Measurements from ENCODE around the gene SLC37A2. TPM values are rescaled to one million over a fixed set of nuclear protein-coding genes. Genes with fewer than 3 reads are reported as not detected.
"Not testable (repeated sequence)": the region's sequence is repeated elsewhere in the genome, so short reads cannot be mapped to it uniquely, and the experiment has no call there.

SLC37A2 gene
- 4.3 TPM for total RNA-seq
- polyA plus RNA-seq: 3.0 TPM
- long read RNA-seq, donor 1: 0 reads
- long read RNA-seq, donor 2: 0 reads
- long read RNA-seq, donor 3: 0 reads
- long read RNA-seq, donor 4: 0 reads
- long read RNA-seq, donor 5, partial matches to known transcripts: 0 of 3 reads
- long read RNA-seq, donor 5, other reads (novel, unspliced or antisense): 0 of 3 reads
- long read RNA-seq, donor 6, partial matches to known transcripts: 0 of 1 reads
- long read RNA-seq, donor 6, other reads (novel, unspliced or antisense): 0 of 1 reads
- long read RNA-seq, donor 7, partial matches to known transcripts: 0 of 1 reads
- long read RNA-seq, donor 7, other reads (novel, unspliced or antisense): 0 of 1 reads
- long read RNA-seq, donor 8: 0 reads
- long read RNA-seq, donor 9: 0 reads
- long read RNA-seq, donor 10, partial matches to known transcripts: 0 of 1 reads
- long read RNA-seq, donor 10, other reads (novel, unspliced or antisense): 0 of 1 reads

- peak in 2 of 9 donors; percentile 18 to 31 for DNase-seq (ENCODE audit: low read depth in 6 of 9, low spot score in 9 of 9)
- Histone ChIP-seq H3K27me3 (ENCODE audit: control insufficient read depth in 2 of 2, insufficient read depth in 1 of 2, low read length in 1 of 2) (peaks cover 18 to 47% of the 10 kb centered on the region in 2 donors), H3K27ac (ENCODE audit: low read depth in 1 of 2, low read length in 1 of 2) (peak within 1 kb of the TSS in 1 of 2 donors; percentile 47), H3K4me3 (ENCODE audit: low read length in 2 of 2) (peak within 1 kb of the TSS; percentile 14 to 41), H3K36me3 (ENCODE audit: control insufficient read depth in 2 of 2, insufficient read depth in 2 of 2, low read length in 1 of 2) (no peaks in the 10 kb centered on the region), H3K4me1 (ENCODE audit: control insufficient read depth in 2 of 2, insufficient read depth in 2 of 2, low read length in 2 of 2) (peaks cover 3 to 4% of the 10 kb centered on the region in 2 donors), H3K9me3 (ENCODE audit: control insufficient read depth in 2 of 2, insufficient read depth in 1 of 2, low read length in 1 of 2) (peaks cover 0 to 4% of the 10 kb centered on the region in 2 donors)
- 1% methylated on average over 46 of the region's 46 CpGs for WGBS
Observed at GRCh38 chr11:125062931-125063428, at the start of gene SLC37A2. SLC37A2 (plus strand) TSS chr11:125063305; CDS start chr11:125063368, 63 bp downstream.

GRCh38 chr11:125016413-125016812, 46.7 kb upstream of the SLC37A2 start:
- Histone ChIP-seq H3K9me3 (ENCODE audit: control insufficient read depth in 2 of 2, insufficient read depth in 1 of 2, low read length in 1 of 2) (no peaks in the 10 kb centered on the region), H3K36me3 (ENCODE audit: control insufficient read depth in 2 of 2, insufficient read depth in 2 of 2, low read length in 1 of 2) (no peaks in the 10 kb centered on the region), H3K27ac (ENCODE audit: low read depth in 1 of 2, low read length in 1 of 2) (no peak overlapping the region), H3K4me1 (ENCODE audit: control insufficient read depth in 2 of 2, insufficient read depth in 2 of 2, low read length in 2 of 2) (no peaks in the 10 kb centered on the region), H3K27me3 (ENCODE audit: control insufficient read depth in 2 of 2, insufficient read depth in 1 of 2, low read length in 1 of 2) (no peaks in the 10 kb centered on the region), H3K4me3 (ENCODE audit: low read length in 2 of 2) (no peak overlapping the region)
- DNase-seq (ENCODE audit: low read depth in 6 of 9, low spot score in 9 of 9): peak in 2 of 9 donors; percentile 2 to 6

- Histone ChIP-seq H3K4me3 (ENCODE audit: low read length in 2 of 2) (no peak overlapping the region), H3K36me3 (ENCODE audit: control insufficient read depth in 2 of 2, insufficient read depth in 2 of 2, low read length in 1 of 2) (no peaks in the 10 kb centered on the region), H3K27me3 (ENCODE audit: control insufficient read depth in 2 of 2, insufficient read depth in 1 of 2, low read length in 1 of 2) (no peaks in the 10 kb centered on the region), H3K9me3 (ENCODE audit: control insufficient read depth in 2 of 2, insufficient read depth in 1 of 2, low read length in 1 of 2) (no peaks in the 10 kb centered on the region), H3K27ac (ENCODE audit: low read depth in 1 of 2, low read length in 1 of 2) (no peak overlapping the region), H3K4me1 (ENCODE audit: control insufficient read depth in 2 of 2, insufficient read depth in 2 of 2, low read length in 2 of 2) (no peaks in the 10 kb centered on the region)
- WGBS: 94% methylated on average over 2 of the region's 2 CpGs
- DNase-seq (ENCODE audit: low read depth in 6 of 9, low spot score in 9 of 9): no peak
Observed at GRCh38 chr11:125020342-125020741, 42.8 kb upstream of the SLC37A2 start.

DNA sequence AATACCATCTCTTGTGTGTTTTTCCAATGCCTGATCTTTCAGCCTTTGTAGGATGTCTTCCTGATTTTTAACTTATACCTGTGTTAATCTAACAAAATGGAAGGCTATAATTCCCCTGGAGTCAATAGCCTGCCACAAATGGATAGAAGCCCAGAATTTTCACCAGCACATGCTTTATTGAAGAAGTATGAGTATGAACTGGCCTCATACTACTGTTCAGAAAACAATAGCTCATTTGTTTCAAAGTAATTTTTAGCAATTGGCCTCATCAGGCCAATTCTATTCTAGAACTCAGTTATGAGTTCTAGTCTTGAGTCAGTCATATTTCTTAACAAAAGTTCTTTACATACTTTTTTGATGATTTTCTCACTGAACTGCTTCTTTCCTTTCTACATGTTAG, 40.6 kb upstream of the SLC37A2 start:
- Histone ChIP-seq H3K27ac (ENCODE audit: low read depth in 1 of 2, low read length in 1 of 2) (no peak overlapping the region), H3K9me3 (ENCODE audit: control insufficient read depth in 2 of 2, insufficient read depth in 1 of 2, low read length in 1 of 2) (no peaks in the 10 kb centered on the region), H3K36me3 (ENCODE audit: control insufficient read depth in 2 of 2, insufficient read depth in 2 of 2, low read length in 1 of 2) (no peaks in the 10 kb centered on the region), H3K27me3 (ENCODE audit: control insufficient read depth in 2 of 2, insufficient read depth in 1 of 2, low read length in 1 of 2) (no peaks in the 10 kb centered on the region), H3K4me3 (ENCODE audit: low read length in 2 of 2) (no peak overlapping the region), H3K4me1 (ENCODE audit: control insufficient read depth in 2 of 2, insufficient read depth in 2 of 2, low read length in 2 of 2) (no peaks in the 10 kb centered on the region)
- no peak for DNase-seq (ENCODE audit: low read depth in 6 of 9, low spot score in 9 of 9)

- Histone ChIP-seq H3K27me3 (ENCODE audit: control insufficient read depth in 2 of 2, insufficient read depth in 1 of 2, low read length in 1 of 2) (no peaks in the 10 kb centered on the region), H3K9me3 (ENCODE audit: control insufficient read depth in 2 of 2, insufficient read depth in 1 of 2, low read length in 1 of 2) (no peaks in the 10 kb centered on the region), H3K4me3 (ENCODE audit: low read length in 2 of 2) (no peak overlapping the region), H3K36me3 (ENCODE audit: control insufficient read depth in 2 of 2, insufficient read depth in 2 of 2, low read length in 1 of 2) (no peaks in the 10 kb centered on the region), H3K4me1 (ENCODE audit: control insufficient read depth in 2 of 2, insufficient read depth in 2 of 2, low read length in 2 of 2) (no peaks in the 10 kb centered on the region), H3K27ac (ENCODE audit: low read depth in 1 of 2, low read length in 1 of 2) (no peak overlapping the region)
- peak in 1 of 9 donors; percentile 5 for DNase-seq (ENCODE audit: low read depth in 6 of 9, low spot score in 9 of 9)
- 76% methylated on average over 2 of the region's 2 CpGs for WGBS
Observed at GRCh38 chr11:125025968-125026367, 37.1 kb upstream of the SLC37A2 start.

DNA sequence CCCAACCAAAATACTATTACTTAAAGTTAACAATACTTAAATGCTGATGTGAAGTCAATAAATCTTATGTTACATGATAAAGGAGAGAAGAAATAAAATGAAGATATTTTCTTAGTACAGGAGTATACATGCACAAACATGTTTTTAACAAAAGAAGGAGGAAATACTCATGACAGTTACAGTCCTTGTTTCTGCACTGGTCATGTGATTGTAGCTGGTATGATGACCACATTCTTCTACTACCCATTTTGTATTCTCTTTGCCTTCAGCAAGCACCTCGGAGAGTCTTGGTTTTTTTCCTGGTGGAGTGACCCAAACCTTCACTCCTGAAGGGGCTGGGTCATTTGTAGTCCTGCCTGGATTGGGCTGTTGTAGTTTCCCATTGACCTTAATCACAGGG, 33.7 kb upstream of the SLC37A2 start:
- not testable (repeated sequence) for H3K4me1 ChIP-seq (ENCODE audit: control insufficient read depth in 2 of 2, insufficient read depth in 2 of 2, low read length in 2 of 2); H3K27ac ChIP-seq (ENCODE audit: low read depth in 1 of 2, low read length in 1 of 2); DNase-seq (ENCODE audit: low read depth in 6 of 9, low spot score in 9 of 9); H3K4me3 ChIP-seq (ENCODE audit: low read length in 2 of 2); H3K9me3 ChIP-seq (ENCODE audit: control insufficient read depth in 2 of 2, insufficient read depth in 1 of 2, low read length in 1 of 2); H3K36me3 ChIP-seq (ENCODE audit: control insufficient read depth in 2 of 2, insufficient read depth in 2 of 2, low read length in 1 of 2); H3K27me3 ChIP-seq (ENCODE audit: control insufficient read depth in 2 of 2, insufficient read depth in 1 of 2, low read length in 1 of 2)
- WGBS: 90% methylated on average over 1 of the region's 1 CpG

DNA sequence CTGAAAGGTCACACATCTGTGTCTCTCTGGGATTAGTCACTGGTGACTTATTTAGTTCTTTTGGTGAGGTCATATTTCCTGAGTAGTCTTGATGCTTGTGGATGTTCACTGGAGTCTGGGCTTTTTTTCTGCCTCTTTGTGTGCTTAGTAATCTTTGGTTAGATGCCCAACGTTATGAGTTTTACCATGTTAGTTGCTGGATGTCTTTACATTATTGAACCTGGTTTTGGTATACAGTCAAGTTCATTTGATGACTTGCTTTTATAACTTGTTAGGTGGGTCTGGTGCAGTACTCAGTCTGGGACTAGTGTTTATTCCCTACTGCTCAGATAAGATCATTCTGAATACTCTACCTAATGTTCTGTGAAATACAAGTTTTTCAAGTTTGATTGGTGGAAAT, 26.2 kb upstream of the SLC37A2 start:
- no peak for DNase-seq (ENCODE audit: low read depth in 6 of 9, low spot score in 9 of 9)
- no peak overlapping the region for H3K4me3 ChIP-seq (ENCODE audit: low read length in 2 of 2)
- H3K36me3 ChIP-seq (ENCODE audit: control insufficient read depth in 2 of 2, insufficient read depth in 2 of 2, low read length in 1 of 2): peaks cover 0 to 5% of the 10 kb centered on the region in 2 donors
- no peaks in the 10 kb centered on the region for H3K9me3 ChIP-seq (ENCODE audit: control insufficient read depth in 2 of 2, insufficient read depth in 1 of 2, low read length in 1 of 2)
- H3K4me1 ChIP-seq (ENCODE audit: control insufficient read depth in 2 of 2, insufficient read depth in 2 of 2, low read length in 2 of 2): no peaks in the 10 kb centered on the region
- 94% methylated on average over 1 of the region's 1 CpG for WGBS
- H3K27ac ChIP-seq (ENCODE audit: low read depth in 1 of 2, low read length in 1 of 2): no peak overlapping the region
- no peaks in the 10 kb centered on the region for H3K27me3 ChIP-seq (ENCODE audit: control insufficient read depth in 2 of 2, insufficient read depth in 1 of 2, low read length in 1 of 2)

GRCh38 chr11:125049164-125049792, 13.8 kb upstream of the SLC37A2 start:
- 96% methylated on average over 4 of the region's 4 CpGs for WGBS
- Histone ChIP-seq H3K36me3 (ENCODE audit: control insufficient read depth in 2 of 2, insufficient read depth in 2 of 2, low read length in 1 of 2) (no peaks in the 10 kb centered on the region), H3K27ac (ENCODE audit: low read depth in 1 of 2, low read length in 1 of 2) (no peak overlapping the region), H3K4me1 (ENCODE audit: control insufficient read depth in 2 of 2, insufficient read depth in 2 of 2, low read length in 2 of 2) (no peaks in the 10 kb centered on the region), H3K4me3 (ENCODE audit: low read length in 2 of 2) (no peak overlapping the region), H3K9me3 (ENCODE audit: control insufficient read depth in 2 of 2, insufficient read depth in 1 of 2, low read length in 1 of 2) (no peaks in the 10 kb centered on the region), H3K27me3 (ENCODE audit: control insufficient read depth in 2 of 2, insufficient read depth in 1 of 2, low read length in 1 of 2) (no peaks in the 10 kb centered on the region)
- DNase-seq (ENCODE audit: low read depth in 6 of 9, low spot score in 9 of 9): no peak

DNA sequence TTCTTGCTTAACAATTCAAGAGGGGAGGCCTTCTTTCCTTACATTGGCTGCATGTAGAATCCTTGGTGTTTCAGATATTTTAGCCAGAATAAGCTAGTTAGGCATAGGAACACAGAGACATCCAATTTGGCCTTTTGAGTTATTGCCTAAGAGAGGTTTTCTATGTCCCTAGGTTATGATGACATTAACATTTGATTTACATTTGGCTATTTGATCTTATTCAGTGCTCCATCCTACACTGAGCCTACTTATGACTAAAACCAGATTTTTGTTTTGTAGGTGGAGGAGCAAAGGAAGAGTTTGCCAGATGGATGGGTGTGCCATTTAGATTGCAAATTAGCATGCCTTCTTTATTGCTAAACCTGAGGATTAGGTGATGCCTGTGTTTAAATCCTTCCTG, 11.1 kb upstream of the SLC37A2 start:
- no peaks in the 10 kb centered on the region for H3K9me3 ChIP-seq (ENCODE audit: control insufficient read depth in 2 of 2, insufficient read depth in 1 of 2, low read length in 1 of 2)
- no peak overlapping the region for H3K4me3 ChIP-seq (ENCODE audit: low read length in 2 of 2)
- no peak overlapping the region for H3K27ac ChIP-seq (ENCODE audit: low read depth in 1 of 2, low read length in 1 of 2)
- H3K4me1 ChIP-seq (ENCODE audit: control insufficient read depth in 2 of 2, insufficient read depth in 2 of 2, low read length in 2 of 2): no peaks in the 10 kb centered on the region
- no peaks in the 10 kb centered on the region for H3K36me3 ChIP-seq (ENCODE audit: control insufficient read depth in 2 of 2, insufficient read depth in 2 of 2, low read length in 1 of 2)
- no peak for DNase-seq (ENCODE audit: low read depth in 6 of 9, low spot score in 9 of 9)
- H3K27me3 ChIP-seq (ENCODE audit: control insufficient read depth in 2 of 2, insufficient read depth in 1 of 2, low read length in 1 of 2): no peaks in the 10 kb centered on the region
